Muscle of arm (tissue), 12 donors: Measurements from ENCODE around the gene PRDM12. TPM values are rescaled to one million over a fixed set of nuclear protein-coding genes. Genes with fewer than 3 reads are reported as not detected.

Experiments
- DNase-seq: peaks from one replicate; pipeline ENCODE4 v3.0.0-alpha.2; 2013
- polyA plus RNA-seq, 12 donors: library from polyadenylated mRNA; unstranded; fragments of 120-200 nt; gene quantifications; one replicate each; pipeline ENCODE4 v1.2.1, GENCODE V29; 2013; ENCODE audit not compliant: insufficient read length in 12 of 12

The PRDM12 gene
- polyA plus RNA-seq, 12 donors = not detected

DNA sequence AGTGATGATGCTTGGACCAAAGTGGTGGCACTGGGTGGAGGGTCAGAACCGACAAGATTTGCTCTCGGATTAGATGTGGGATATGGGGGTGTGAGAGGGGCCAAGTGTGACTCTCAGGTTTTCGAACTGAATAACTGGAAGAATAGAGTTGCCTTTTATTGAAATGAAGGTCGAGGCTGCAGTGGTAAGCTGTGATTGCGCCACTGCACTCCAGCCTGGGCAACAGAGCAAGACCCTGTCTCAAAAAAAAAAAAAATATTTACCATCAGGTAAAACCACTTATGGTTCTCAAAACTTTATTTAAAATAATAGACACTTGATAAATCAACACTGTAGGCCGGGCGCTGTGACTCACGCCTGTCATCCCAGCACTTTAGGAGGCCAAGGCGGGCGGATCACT is 56.4 kb downstream of the PRDM12 start:
- DNase-seq = no peak

DNA sequence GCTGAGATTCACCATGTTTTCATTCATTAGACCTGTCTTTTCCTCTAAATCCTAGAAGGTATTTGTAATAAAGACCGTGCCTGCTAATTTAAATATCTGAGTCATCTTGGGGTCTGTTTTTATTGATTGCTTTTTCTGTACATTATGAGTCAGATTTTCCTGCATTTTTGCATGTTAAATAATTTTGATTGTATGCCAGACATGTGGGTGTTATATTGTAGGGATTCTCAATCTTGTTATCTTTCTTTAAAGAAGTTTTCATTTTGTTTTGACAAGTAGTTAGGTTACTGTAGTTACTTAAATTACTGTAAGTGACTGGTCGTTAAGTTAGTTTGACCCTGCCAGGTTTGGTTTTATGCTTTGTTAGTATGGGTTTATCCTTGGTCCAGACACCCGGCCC is 64.3 kb downstream of the PRDM12 start:
- no peak for DNase-seq

DNA sequence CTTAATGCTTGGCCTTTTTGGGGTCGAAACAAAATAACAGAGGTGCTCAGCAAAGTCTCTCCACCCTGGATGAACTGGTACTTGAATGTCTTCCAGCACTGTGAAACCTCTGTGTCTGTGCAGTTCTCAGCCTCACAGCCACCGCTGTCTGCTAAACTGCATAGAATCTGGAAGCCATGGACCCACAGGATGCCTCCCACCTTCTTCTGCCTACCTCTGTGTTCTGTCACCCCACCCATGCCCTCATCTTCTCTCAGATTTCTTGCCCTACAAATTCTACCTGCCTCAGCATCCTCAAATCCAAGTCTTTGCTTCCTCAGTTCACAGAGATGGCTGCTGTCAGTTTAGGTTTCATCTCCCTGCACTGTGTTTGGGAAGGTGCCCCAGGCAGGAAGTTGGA is 64.8 kb downstream of the PRDM12 start:
- no peak for DNase-seq

DNA sequence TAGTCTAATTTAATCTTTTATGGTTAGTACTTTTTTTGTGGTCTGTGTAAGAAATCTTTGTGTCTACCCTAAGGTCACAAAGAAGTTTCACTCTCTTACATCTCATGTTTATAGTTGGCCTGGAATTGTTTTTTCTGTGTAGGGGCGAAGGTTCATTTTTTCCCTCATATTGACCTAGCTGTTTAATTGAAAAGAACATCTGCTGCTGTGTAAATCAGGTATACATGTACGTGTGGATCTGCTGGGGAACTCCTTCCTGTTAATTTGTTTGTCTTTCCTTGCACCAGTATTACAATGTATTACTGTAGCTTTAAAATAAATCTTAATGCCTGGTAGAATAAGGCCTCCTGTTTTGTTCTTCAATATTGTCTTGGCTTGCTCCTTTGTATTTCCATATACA is 67.0 kb downstream of the PRDM12 start:
- no peak for DNase-seq

DNA sequence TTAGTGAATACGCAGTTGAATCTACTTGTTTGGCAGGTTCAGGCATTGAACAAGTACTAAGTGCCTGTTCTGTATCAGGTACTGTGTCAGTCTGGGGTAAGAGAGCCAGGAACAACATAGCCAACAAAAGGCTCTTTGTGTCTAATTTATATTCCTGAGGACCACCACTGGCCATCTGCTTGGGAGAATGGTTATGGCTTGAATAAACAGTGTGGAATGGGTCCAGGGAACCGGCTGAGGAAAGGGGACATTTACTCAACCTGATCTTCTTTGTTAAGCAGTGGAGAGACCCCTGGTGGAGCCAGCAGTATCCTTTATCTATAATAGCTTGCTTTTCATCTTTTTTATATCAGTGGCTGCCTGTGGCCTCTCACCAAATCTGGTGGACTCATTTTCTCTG is 67.7 kb downstream of the PRDM12 start:
- no peak for DNase-seq

Other genes with a start within 250 kb of the PRDM12 start
- 100 to 1,000 TPM in 1 of 12 donors, 10 to 100 TPM in 10, not detected in 1; 37.6 to 134 (median 49.1) TPM for gene ASS1, start 219.6 kb upstream of the PRDM12 start, polyA plus RNA-seq
- gene FUBP3, start 85.0 kb upstream of the PRDM12 start, polyA plus RNA-seq = 10 to 100 TPM in 11 of 12 donors, not detected in 1; 29.2 to 56.1 (median 41.5) TPM
- gene EXOSC2, start 29.2 kb downstream of the PRDM12 start, polyA plus RNA-seq = 10 to 100 TPM in 11 of 12 donors, not detected in 1; 21.6 to 35.6 (median 25.5) TPM
- gene ABL1, start 170.7 kb downstream of the PRDM12 start, polyA plus RNA-seq = 10 to 100 TPM in 11 of 12 donors, not detected in 1; 48.7 to 82.0 (median 62.9) TPM
- gene QRFP, start 232.2 kb downstream of the PRDM12 start, polyA plus RNA-seq = under 1 TPM in 9 of 12 donors, not detected in 3; 0.24 to 0.47 (median 0.29) TPM